ENCODE results near the gene SLC16A14. TPM values are rescaled to one million over a fixed set of nuclear protein-coding genes. Genes with fewer than 3 reads are reported as not detected.

The SLC16A14 gene
- total RNA-seq, 1 donor from 2014 or later: 4.4 TPM

DNA sequence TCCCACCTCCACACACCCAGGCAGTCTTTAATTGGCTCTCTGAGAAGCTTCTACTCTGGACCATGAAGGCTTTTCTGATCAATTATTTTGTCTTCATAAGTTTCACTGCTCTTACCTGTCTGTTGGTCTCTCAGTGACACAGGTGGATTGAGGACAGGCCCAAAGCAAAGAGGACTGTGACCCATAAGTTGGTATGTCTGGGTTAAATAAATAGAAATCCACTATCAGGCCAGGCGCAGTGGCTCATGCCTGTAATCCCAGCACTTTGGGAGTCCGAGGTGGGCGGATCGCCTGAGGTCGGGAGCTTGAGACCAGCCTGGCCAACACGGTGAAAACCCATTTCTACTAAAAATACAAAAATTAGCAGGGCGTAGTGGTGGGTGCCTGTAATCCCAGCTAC is 2.7 kb upstream of the SLC16A14 start:
- Mint-ChIP-seq H3K4me3 (ENCODE audit: unreplicated experiment) (no peak overlapping the region), H3K27ac (ENCODE audit: unreplicated experiment) (no peak overlapping the region), H3K9me3 (ENCODE audit: unreplicated experiment) (peaks cover 3% of the 10 kb centered on the region), H3K27me3 (ENCODE audit: unreplicated experiment) (peaks cover 16% of the 10 kb centered on the region), H3K36me3 (ENCODE audit: unreplicated experiment) (no peaks in the 10 kb centered on the region), H3K4me1 (ENCODE audit: low read depth, unreplicated experiment) (peaks cover 4% of the 10 kb centered on the region)
- no peak for TF ChIP-seq CTCF (IDR thresholded peaks at IDR 0.05; ENCODE audit: partially characterized antibody, unreplicated experiment)
- no peak for DNase-seq

DNA sequence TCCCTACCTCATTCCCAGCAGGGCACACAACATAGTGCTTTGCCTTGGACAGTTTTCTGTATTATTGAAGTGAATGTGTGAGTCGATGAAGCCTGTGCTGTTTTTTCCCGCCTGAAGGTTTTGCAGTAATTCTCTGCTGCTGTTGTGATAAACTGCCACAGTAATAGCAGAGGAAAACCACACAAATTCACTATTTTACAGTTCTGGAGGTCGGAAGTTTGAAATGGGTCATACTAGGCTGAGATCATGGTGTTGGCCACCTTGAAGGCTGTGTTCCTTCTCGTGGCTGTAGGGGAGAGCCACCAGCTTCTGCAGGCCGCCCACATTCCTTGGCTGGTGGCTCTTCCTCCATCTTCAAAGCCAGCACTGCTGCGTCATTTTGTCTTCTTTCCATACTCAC is 678 bp upstream of the SLC16A14 start:
- Mint-ChIP-seq H3K27me3 (ENCODE audit: unreplicated experiment) (peaks cover 16% of the 10 kb centered on the region), H3K4me3 (ENCODE audit: unreplicated experiment) (peak overlapping the region; percentile 93), H3K36me3 (ENCODE audit: unreplicated experiment) (no peaks in the 10 kb centered on the region), H3K27ac (ENCODE audit: unreplicated experiment) (no peak overlapping the region), H3K4me1 (ENCODE audit: low read depth, unreplicated experiment) (peaks cover 4% of the 10 kb centered on the region), H3K9me3 (ENCODE audit: unreplicated experiment) (peaks cover 4% of the 10 kb centered on the region)
- no peak for DNase-seq
- no peak for TF ChIP-seq CTCF (IDR thresholded peaks at IDR 0.05; ENCODE audit: partially characterized antibody, unreplicated experiment)

- peak overlapping the region; percentile 93 for H3K4me3 Mint-ChIP-seq (ENCODE audit: unreplicated experiment)
- H3K4me1 Mint-ChIP-seq (ENCODE audit: low read depth, unreplicated experiment): peaks cover 4% of the 10 kb centered on the region
Observed at GRCh38 chr2:230068016-230068650, 591 bp downstream of the SLC16A14 start.

DNA sequence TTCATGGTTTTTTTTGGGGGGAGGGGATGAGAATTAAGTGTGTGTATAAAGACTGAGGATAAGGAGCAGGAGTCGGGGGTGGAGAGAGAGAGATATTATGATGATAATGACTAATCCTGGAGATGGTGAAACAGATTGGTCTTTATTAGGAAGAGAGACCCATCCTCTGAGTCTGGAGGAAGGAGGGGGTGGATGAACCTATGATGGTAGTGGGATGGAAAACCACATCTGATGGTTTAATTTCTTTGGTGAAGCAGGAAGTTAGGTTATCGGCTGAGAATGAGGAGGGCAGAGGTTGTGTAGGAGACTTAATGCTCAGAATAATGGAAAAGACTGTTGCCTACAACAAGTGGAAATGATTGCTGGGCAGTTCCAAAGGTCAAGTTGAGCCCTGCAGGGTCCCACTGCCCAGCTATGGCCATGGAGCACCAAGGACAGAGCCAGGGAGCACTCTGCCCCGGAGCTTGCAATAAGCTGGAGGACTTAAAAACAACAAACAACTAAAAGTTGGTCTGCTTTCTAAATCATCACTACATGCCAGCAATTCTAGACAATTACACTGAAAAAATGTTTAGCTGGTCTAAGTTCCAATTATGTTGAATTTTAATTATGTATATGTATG is 7.9 kb downstream of the SLC16A14 start:
- no peak overlapping the region for H3K27ac Mint-ChIP-seq (ENCODE audit: unreplicated experiment)
- no peaks in the 10 kb centered on the region for H3K27me3 Mint-ChIP-seq (ENCODE audit: unreplicated experiment)
- no peak for TF ChIP-seq CTCF (IDR thresholded peaks at IDR 0.05; ENCODE audit: partially characterized antibody, unreplicated experiment)
- H3K36me3 Mint-ChIP-seq (ENCODE audit: unreplicated experiment): no peaks in the 10 kb centered on the region
- no peaks in the 10 kb centered on the region for H3K9me3 Mint-ChIP-seq (ENCODE audit: unreplicated experiment)
- DNase-seq: no peak
- H3K4me3 Mint-ChIP-seq (ENCODE audit: unreplicated experiment): no peak overlapping the region
- no peaks in the 10 kb centered on the region for H3K4me1 Mint-ChIP-seq (ENCODE audit: low read depth, unreplicated experiment)

More at GRCh38 chr2:230068016-230068650, 591 bp downstream of the SLC16A14 start:
- Mint-ChIP-seq H3K27me3 (ENCODE audit: unreplicated experiment) (peaks cover 16% of the 10 kb centered on the region), H3K27ac (ENCODE audit: unreplicated experiment) (no peak overlapping the region), H3K9me3 (ENCODE audit: unreplicated experiment) (peaks cover 4% of the 10 kb centered on the region), H3K36me3 (ENCODE audit: unreplicated experiment) (no peaks in the 10 kb centered on the region)
- DNase-seq: peak; percentile 72
- TF ChIP-seq CTCF (IDR thresholded peaks at IDR 0.05; ENCODE audit: partially characterized antibody, unreplicated experiment): no peak

GRCh38 chr2:230053753-230054478 is 14.8 kb downstream of the SLC16A14 start:
- no peak for DNase-seq
- no peaks in the 10 kb centered on the region for H3K4me1 Mint-ChIP-seq (ENCODE audit: low read depth, unreplicated experiment)
- TF ChIP-seq CTCF (IDR thresholded peaks at IDR 0.05; ENCODE audit: partially characterized antibody, unreplicated experiment): no peak
- H3K27me3 Mint-ChIP-seq (ENCODE audit: unreplicated experiment): peaks cover 2% of the 10 kb centered on the region
- no peaks in the 10 kb centered on the region for H3K36me3 Mint-ChIP-seq (ENCODE audit: unreplicated experiment)
- no peak overlapping the region for H3K4me3 Mint-ChIP-seq (ENCODE audit: unreplicated experiment)
- H3K27ac Mint-ChIP-seq (ENCODE audit: unreplicated experiment): no peak overlapping the region
- H3K9me3 Mint-ChIP-seq (ENCODE audit: unreplicated experiment): no peaks in the 10 kb centered on the region

Data from glutamatergic neuron (in vitro differentiated cells).